K562 (cell line): ENCODE data around the gene LMNA. TPM values are rescaled to one million over a fixed set of nuclear protein-coding genes. Genes with fewer than 3 reads are reported as not detected.

Experiments
- ADNP ChIP-seq: fragments of 200-800 bp; sonication (Bioruptor generic); IDR thresholded peaks from 2 replicates; pipeline ENCODE4 v1.6.1; 2016; ENCODE audit warnings: missing genetic modification characterization, missing compliant biosample characterization
- BRD9 ChIP-seq: fragments of 450-650 bp; IDR thresholded peaks from 2 replicates; pipeline ENCODE4 v1.6.1; 2018; ENCODE audit warnings: low read depth; ENCODE audit not compliant: partially characterized antibody
- CBX8 ChIP-seq: fragments of 200-600 bp; sonication (generic); IDR thresholded peaks from 2 replicates; pipeline ENCODE4 v1.6.1; 2012; ENCODE audit warnings: borderline replicate concordance, mixed run types, low read depth, mild to moderate bottlenecking, moderate library complexity, mixed read lengths, low read length, control low read depth, inconsistent platforms; ENCODE audit not compliant: poor library complexity, severe bottlenecking; ENCODE audit errors: extremely low read depth
- EGR1 ChIP-seq: fragments of 450-650 bp; conservative IDR thresholded peaks from 2 replicates; pipeline ENCODE4 v1.6.1; 2017; ENCODE audit warnings: mild to moderate bottlenecking
- FOXA1 ChIP-seq: fragments of 450-650 bp; IDR thresholded peaks from 2 replicates; pipeline ENCODE4 v1.6.1; 2016; ENCODE audit warnings: mild to moderate bottlenecking, borderline replicate concordance
- HNRNPK ChIP-seq: fragments of 200-400 bp; formaldehyde crosslinking; IDR thresholded peaks from one replicate; pipeline ENCODE4 v1.6.1; 2018; ENCODE audit warnings: mild to moderate bottlenecking, low read depth, low read length; ENCODE audit not compliant: poor library complexity, severe bottlenecking
- MED1 ChIP-seq: sonication (generic); formaldehyde crosslinking; IDR thresholded peaks from 2 replicates; pipeline ENCODE4 v1.8.1; 2023; ENCODE audit warnings: missing genetic modification reagents, borderline replicate concordance
- RAD51 ChIP-seq: fragments of 450-650 bp; IDR thresholded peaks from 2 replicates; pipeline ENCODE4 v1.7.1; 2016; ENCODE audit warnings: low read depth, mild to moderate bottlenecking, borderline replicate concordance
- RBBP5 ChIP-seq: fragments of 200-600 bp; sonication (generic); IDR thresholded peaks from 2 replicates; pipeline ENCODE4 v1.6.1; 2012; ENCODE audit warnings: borderline replicate concordance, mild to moderate bottlenecking, low read length, control low read depth, inconsistent platforms; ENCODE audit not compliant: insufficient read depth, poor library complexity, severe bottlenecking
- RBM25 ChIP-seq: fragments of 200-400 bp; formaldehyde crosslinking; IDR thresholded peaks from 2 replicates; pipeline ENCODE4 v1.6.1; 2018; ENCODE audit warnings: low read length, low read depth, moderate library complexity; ENCODE audit not compliant: severe bottlenecking
- SLC30A9 ChIP-seq: fragments of 250-450 bp; sonication (Bioruptor Pico); IDR thresholded peaks from 2 replicates; pipeline ENCODE4 v1.8.0; 2022; ENCODE audit warnings: mild to moderate bottlenecking, moderate library complexity
- SP2 ChIP-seq: IDR thresholded peaks from 2 replicates; pipeline ENCODE4 v1.6.1; 2011; ENCODE audit warnings: mild to moderate bottlenecking, low read depth, low read length, moderate library complexity; ENCODE audit not compliant: poor library complexity, severe bottlenecking; ENCODE audit errors: extremely low read depth
- TBP ChIP-seq: optimal IDR thresholded peaks from 2 replicates; pipeline ENCODE3; 2011; ENCODE audit warnings: low read depth, low read length, improper control_type of control experiment
- ZBTB1 ChIP-seq: sonication (generic); formaldehyde crosslinking; IDR thresholded peaks from 2 replicates; pipeline ENCODE4 v1.8.1; 2023; ENCODE audit warnings: missing genetic modification reagents, low read depth, mild to moderate bottlenecking, borderline replicate concordance
- ZNF212 ChIP-seq: fragments of 450-650 bp; formaldehyde crosslinking; IDR thresholded peaks from 2 replicates; pipeline ENCODE4 v1.4.0; 2020; ENCODE audit warnings: mild to moderate bottlenecking
- ZNF232 ChIP-seq: sonication (generic); formaldehyde crosslinking; IDR thresholded peaks from 2 replicates; pipeline ENCODE4 v1.8.0; 2022; ENCODE audit warnings: mild to moderate bottlenecking, missing genetic modification reagents
- ZNF445 ChIP-seq: fragments of 250-450 bp; sonication (Bioruptor Pico); IDR thresholded peaks from 2 replicates; pipeline ENCODE4 v1.4.0; 2020; ENCODE audit warnings: low read depth, mild to moderate bottlenecking, moderate library complexity
- ZNF695 ChIP-seq: fragments of 450-650 bp; formaldehyde crosslinking; IDR thresholded peaks from 2 replicates; pipeline ENCODE4 v1.4.0; 2020; ENCODE audit warnings: mild to moderate bottlenecking, moderate library complexity
- polyA plus RNA-seq, 8 experiments: library from polyadenylated mRNA; depleted of rRNA in 4 of 8; stranded (reverse) in 5 of 8; unstranded in 3 of 8; fragments of >200 nt; fragmentation: Nextera tagmentation in 2 of 8; fragmentation: Illumina TruSeq in 1 of 8; extraction: Ambion mirVana in 2 of 8; extraction: Trizol in 1 of 8; gene quantifications; 2 replicates each; pipeline versions ENCODE4 v1.2.1 to v1.2.3, GENCODE V29; 2011 to 2014; ENCODE audit warnings: inconsistent platforms in 1 of 8, missing spikeins in 1 of 8
- total RNA-seq, 7 experiments: library from RNA; depleted of rRNA in 6 of 7; stranded (reverse); fragments of >200 nt in 6 of 7; fragmentation: Illumina TruSeq in 2 of 7; extraction: Trizol in 2 of 7; gene quantifications; 2 replicates each; pipeline versions ENCODE4 v1.2.1 to v1.2.3, GENCODE V29; 2011 to 2021; ENCODE audit warnings: low replicate concordance in 1 of 7
- TF ChIP-seq, protein P1 (sequence below), 2 experiments: fragments of 450-650 bp in 1 of 2; sonication (generic) in 1 of 2; formaldehyde crosslinking; conservative IDR thresholded peaks; 2 replicates each; pipeline versions ENCODE4 v1.4.0 to v1.8.1; 2020 to 2022; ENCODE audit warnings: mild to moderate bottlenecking in 1 of 2, missing genetic modification reagents in 1 of 2
- TF ChIP-seq, protein P2 (sequence below), 3 experiments: IDR thresholded peaks in 2 of 3; conservative IDR thresholded peaks in 1 of 3; 2 replicates each; pipeline ENCODE4 v1.5.1; 2011 to 2012; ENCODE audit warnings: low read length in 3 of 3, mild to moderate bottlenecking in 3 of 3, control low read depth in 2 of 3, improper control_type of control experiment in 1 of 3, inconsistent platforms in 1 of 3, low read depth in 1 of 3, mixed read lengths in 1 of 3, moderate library complexity in 1 of 3; ENCODE audit not compliant: insufficient read depth in 2 of 3
- TF ChIP-seq, protein P3 (sequence below), 2 experiments: fragments of 150-350 bp in 1 of 2; IDR thresholded peaks; 2 replicates each; pipeline ENCODE4 v1.6.1; 2012 to 2016; ENCODE audit warnings: low read depth in 2 of 2, low read length in 2 of 2, mild to moderate bottlenecking in 1 of 2, moderate library complexity in 1 of 2

Gene LMNA
- total and polyA plus RNA-seq, 9 of the 15 experiments (the other 6 are each of a cell fraction or from before 2014, with no cell fraction given): 1.00 to 347 (median 88.2) TPM

DNA sequence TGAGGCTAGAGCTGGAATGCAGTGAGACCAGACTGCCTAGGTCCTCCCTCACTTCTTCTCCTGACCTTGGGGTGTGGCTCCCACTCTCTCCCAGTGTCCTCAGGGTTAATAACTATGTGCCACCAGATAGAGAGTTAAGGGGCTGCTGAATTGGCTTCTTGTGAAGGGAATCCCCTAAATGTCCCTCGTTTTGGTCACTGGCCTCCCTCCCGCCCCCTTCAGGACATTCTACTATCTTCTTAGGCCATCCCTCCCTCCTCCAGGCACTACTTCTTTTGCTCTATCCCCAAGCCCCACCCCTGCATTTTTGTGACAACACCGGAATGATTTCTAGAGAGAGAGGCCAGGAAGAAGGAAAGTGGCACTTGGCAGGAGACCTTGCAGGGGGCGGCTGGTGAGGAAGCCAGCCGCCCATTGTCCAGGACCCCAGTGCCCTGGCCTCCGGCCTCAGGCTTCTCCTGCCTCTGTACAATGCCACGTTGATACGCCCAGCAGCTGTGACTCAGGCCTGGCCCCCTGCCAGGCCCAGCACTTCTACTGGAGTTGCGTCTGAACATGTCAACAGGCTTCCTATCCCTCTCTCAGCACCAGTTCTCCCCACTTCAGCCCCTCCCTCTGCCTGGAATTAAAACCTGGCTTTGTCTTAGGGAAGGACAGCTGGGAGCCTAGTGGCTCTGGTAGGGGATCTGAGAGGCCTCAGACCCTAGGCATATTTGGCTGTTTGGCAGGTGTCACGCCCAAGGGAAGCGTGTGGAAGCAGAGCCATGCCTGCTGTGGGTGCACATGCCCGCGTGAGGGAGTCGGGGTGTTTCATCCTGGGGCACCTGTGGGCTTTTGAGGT lies 9.1 kb downstream of the LMNA start (continued):
- TF ChIP-seq, protein P1, sequence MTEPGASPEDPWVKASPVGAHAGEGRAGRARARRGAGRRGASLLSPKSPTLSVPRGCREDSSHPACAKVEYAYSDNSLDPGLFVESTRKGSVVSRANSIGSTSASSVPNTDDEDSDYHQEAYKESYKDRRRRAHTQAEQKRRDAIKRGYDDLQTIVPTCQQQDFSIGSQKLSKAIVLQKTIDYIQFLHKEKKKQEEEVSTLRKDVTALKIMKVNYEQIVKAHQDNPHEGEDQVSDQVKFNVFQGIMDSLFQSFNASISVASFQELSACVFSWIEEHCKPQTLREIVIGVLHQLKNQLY (CRISPR knock-in tag; conservative IDR thresholded peaks at IDR 0.05): no peak
- TF ChIP-seq FOXA1: no peak
- no peak for TF ChIP-seq ZNF232 (CRISPR knock-in tag)
- TF ChIP-seq, protein P2, sequence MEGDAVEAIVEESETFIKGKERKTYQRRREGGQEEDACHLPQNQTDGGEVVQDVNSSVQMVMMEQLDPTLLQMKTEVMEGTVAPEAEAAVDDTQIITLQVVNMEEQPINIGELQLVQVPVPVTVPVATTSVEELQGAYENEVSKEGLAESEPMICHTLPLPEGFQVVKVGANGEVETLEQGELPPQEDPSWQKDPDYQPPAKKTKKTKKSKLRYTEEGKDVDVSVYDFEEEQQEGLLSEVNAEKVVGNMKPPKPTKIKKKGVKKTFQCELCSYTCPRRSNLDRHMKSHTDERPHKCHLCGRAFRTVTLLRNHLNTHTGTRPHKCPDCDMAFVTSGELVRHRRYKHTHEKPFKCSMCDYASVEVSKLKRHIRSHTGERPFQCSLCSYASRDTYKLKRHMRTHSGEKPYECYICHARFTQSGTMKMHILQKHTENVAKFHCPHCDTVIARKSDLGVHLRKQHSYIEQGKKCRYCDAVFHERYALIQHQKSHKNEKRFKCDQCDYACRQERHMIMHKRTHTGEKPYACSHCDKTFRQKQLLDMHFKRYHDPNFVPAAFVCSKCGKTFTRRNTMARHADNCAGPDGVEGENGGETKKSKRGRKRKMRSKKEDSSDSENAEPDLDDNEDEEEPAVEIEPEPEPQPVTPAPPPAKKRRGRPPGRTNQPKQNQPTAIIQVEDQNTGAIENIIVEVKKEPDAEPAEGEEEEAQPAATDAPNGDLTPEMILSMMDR (IDR thresholded peaks at IDR 0.05 in 2 of 3, conservative IDR thresholded peaks at IDR 0.05 in 1 of 3; ENCODE audit: insufficient read depth in 2 of 3, low read depth in 1 of 3, low read length in 3 of 3): peak in 2 of 3 experiments; percentile 43 to 64; a peak in 4 of 6 replicates
- TF ChIP-seq ZBTB1 (CRISPR knock-in tag): no peak
- no peak for TF ChIP-seq SLC30A9 (CRISPR knock-in tag)
- peak; percentile 28; the same call in 1 of the 2 replicates for TF ChIP-seq EGR1
- no peak for TF ChIP-seq ADNP (tag)
- no peak for TF ChIP-seq BRD9
- TF ChIP-seq TBP: peak; percentile 41
- TF ChIP-seq CBX8: no peak
- TF ChIP-seq RAD51: no peak
- no peak for TF ChIP-seq ZNF212
- no peak for TF ChIP-seq ZNF445 (CRISPR knock-in tag)
- TF ChIP-seq RBBP5: peak; percentile 26
- no peak for TF ChIP-seq HNRNPK
- TF ChIP-seq SP2: no peak
- TF ChIP-seq RBM25: no peak
- TF ChIP-seq, protein P3, sequence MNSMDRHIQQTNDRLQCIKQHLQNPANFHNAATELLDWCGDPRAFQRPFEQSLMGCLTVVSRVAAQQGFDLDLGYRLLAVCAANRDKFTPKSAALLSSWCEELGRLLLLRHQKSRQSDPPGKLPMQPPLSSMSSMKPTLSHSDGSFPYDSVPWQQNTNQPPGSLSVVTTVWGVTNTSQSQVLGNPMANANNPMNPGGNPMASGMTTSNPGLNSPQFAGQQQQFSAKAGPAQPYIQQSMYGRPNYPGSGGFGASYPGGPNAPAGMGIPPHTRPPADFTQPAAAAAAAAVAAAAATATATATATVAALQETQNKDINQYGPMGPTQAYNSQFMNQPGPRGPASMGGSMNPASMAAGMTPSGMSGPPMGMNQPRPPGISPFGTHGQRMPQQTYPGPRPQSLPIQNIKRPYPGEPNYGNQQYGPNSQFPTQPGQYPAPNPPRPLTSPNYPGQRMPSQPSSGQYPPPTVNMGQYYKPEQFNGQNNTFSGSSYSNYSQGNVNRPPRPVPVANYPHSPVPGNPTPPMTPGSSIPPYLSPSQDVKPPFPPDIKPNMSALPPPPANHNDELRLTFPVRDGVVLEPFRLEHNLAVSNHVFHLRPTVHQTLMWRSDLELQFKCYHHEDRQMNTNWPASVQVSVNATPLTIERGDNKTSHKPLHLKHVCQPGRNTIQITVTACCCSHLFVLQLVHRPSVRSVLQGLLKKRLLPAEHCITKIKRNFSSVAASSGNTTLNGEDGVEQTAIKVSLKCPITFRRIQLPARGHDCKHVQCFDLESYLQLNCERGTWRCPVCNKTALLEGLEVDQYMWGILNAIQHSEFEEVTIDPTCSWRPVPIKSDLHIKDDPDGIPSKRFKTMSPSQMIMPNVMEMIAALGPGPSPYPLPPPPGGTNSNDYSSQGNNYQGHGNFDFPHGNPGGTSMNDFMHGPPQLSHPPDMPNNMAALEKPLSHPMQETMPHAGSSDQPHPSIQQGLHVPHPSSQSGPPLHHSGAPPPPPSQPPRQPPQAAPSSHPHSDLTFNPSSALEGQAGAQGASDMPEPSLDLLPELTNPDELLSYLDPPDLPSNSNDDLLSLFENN (IDR thresholded peaks at IDR 0.05; ENCODE audit: low read depth in 2 of 2, low read length in 2 of 2): no peak
- TF ChIP-seq ZNF695 (CRISPR knock-in tag): no peak
- TF ChIP-seq MED1 (CRISPR knock-in tag): no peak
